CD4-positive, alpha-beta T cell (primary cell): ENCODE measurements around the gene DHX57. TPM values are rescaled to one million over a fixed set of nuclear protein-coding genes. Genes with fewer than 3 reads are reported as not detected.

Source experiments
- ATAC-seq: fragments of 200-7000 bp; cut with Tn5 transposase; one replicate; pipeline ENCODE4 v1.10.0; 2022; ENCODE audit warnings: mild to moderate bottlenecking; ENCODE audit not compliant: poor library complexity
- CTCF ChIA-PET: fragments of 350-600 bp; sonication (Branson Sonifier 250); formaldehyde crosslinking; loops from one replicate; lab custom pipeline; 2021; ENCODE audit warnings: antibody characterized with exemption, inconsistent platforms; lab: Charles Lee
- POLR2A ChIA-PET: fragments of 350-600 bp; sonication (Branson Sonifier 250); formaldehyde crosslinking; loops from one replicate; lab custom pipeline; 2021; ENCODE audit warnings: antibody characterized with exemption, inconsistent platforms; lab: Charles Lee
- DNase-seq, 14 experiments: peaks; one replicate each; pipeline ENCODE4 v3.0.0-alpha.2; 2013 to 2020; ENCODE audit warnings: mixed read lengths in 2 of 14
- H3K27ac ChIP-seq, 2 donors: one replicate each; pipeline versions ENCODE4 v1.5.1 to v1.7.0; 2013; ENCODE audit warnings: low read length in 2 of 2, low read depth in 1 of 2, mild to moderate bottlenecking in 1 of 2
- H3K27me3 ChIP-seq, 2 experiments: 1 replicate in 1 of 2; 2 replicates in 1 of 2; pipeline versions ENCODE4 v1.6.1 to v1.7.0; 2013; ENCODE audit warnings: low read length in 2 of 2, control low read depth in 1 of 2, mild to moderate bottlenecking in 1 of 2, moderate library complexity in 1 of 2; ENCODE audit not compliant: insufficient read depth in 2 of 2, control insufficient read depth in 1 of 2
- H3K36me3 ChIP-seq: one replicate; pipeline ENCODE4 v1.6.1; 2013; ENCODE audit warnings: low read length, control low read depth; ENCODE audit not compliant: insufficient read depth
- H3K4me1 ChIP-seq: one replicate; pipeline ENCODE4 v1.6.1; 2013; ENCODE audit warnings: low read length, control low read depth; ENCODE audit not compliant: insufficient read depth
- H3K4me3 ChIP-seq: one replicate; pipeline ENCODE4 v1.5.1; 2013; ENCODE audit warnings: mild to moderate bottlenecking, low read length, moderate library complexity
- H3K9me3 ChIP-seq, 2 experiments: 1 replicate in 1 of 2; 2 replicates in 1 of 2; pipeline versions ENCODE4 v1.6.1 to v1.7.0; 2013; ENCODE audit warnings: low read length in 2 of 2, mild to moderate bottlenecking in 2 of 2, control low read depth in 1 of 2, moderate library complexity in 1 of 2; ENCODE audit not compliant: control insufficient read depth in 1 of 2, insufficient read depth in 1 of 2
- H3K27ac Mint-ChIP-seq: one replicate; pipeline ENCODE4 v1.8.0; 2020; ENCODE audit warnings: mixed read lengths
- H3K27me3 Mint-ChIP-seq: one replicate; pipeline ENCODE4 v1.8.0; 2021; ENCODE audit warnings: mixed read lengths
- H3K36me3 Mint-ChIP-seq: one replicate; pipeline ENCODE4 v1.8.0; 2021; ENCODE audit warnings: low read depth, mixed read lengths
- H3K4me1 Mint-ChIP-seq: one replicate; pipeline ENCODE4 v1.8.0; 2021; ENCODE audit warnings: low read depth, mixed read lengths
- H3K4me3 Mint-ChIP-seq: one replicate; pipeline ENCODE4 v1.8.0; 2020; ENCODE audit warnings: mild to moderate bottlenecking, mixed read lengths
- H3K9me3 Mint-ChIP-seq: one replicate; pipeline ENCODE4 v1.8.0; 2020; ENCODE audit warnings: mixed read lengths
- intact Hi-C, 2 experiments: fragments of 100-400 bp; cut with DNase I in 1 of 2; cut with micrococcal nuclease in 1 of 2; formaldehyde crosslinking; loops; one replicate each; pipeline versions ENCODE4 v1.15.1 to v1.9.0; 2023 to 2025; cut with DNase I, micrococcal nuclease
- total RNA-seq, 174 experiments: library from RNA in 2 of 174; stranded (reverse) in 2 of 174; gene quantifications; one replicate each; pipeline ENCODE4 v1.2.3 and lab custom pipeline; 2021 to 2026
- TF ChIP-seq, protein P1 (sequence below): fragments of 200-600 bp; IDR thresholded peaks from one replicate; pipeline ENCODE4 v1.8.0; 2022; ENCODE audit warnings: antibody characterized with exemption, mild to moderate bottlenecking

Gene DHX57
- total RNA-seq, 2 experiments from 2014 or later = 13.9 to 14.1 TPM

- Histone ChIP-seq H3K36me3 (peaks cover 29% of the 10 kb centered on the region), H3K27me3 (no peaks in the 10 kb centered on the region), H3K9me3 (no peaks in the 10 kb centered on the region), H3K4me1 (no peaks in the 10 kb centered on the region), H3K27ac (no peak overlapping the region), H3K4me3 (no peak overlapping the region)
- Mint-ChIP-seq H3K4me1 (no peaks in the 10 kb centered on the region), H3K9me3 (no peaks in the 10 kb centered on the region), H3K36me3 (peaks cover 65% of the 10 kb centered on the region), H3K27ac (no peak overlapping the region), H3K4me3 (no peak overlapping the region), H3K27me3 (no peaks in the 10 kb centered on the region)
- no peak for DNase-seq
- intact Hi-C loops = no loop called here
- TF ChIP-seq, protein P1, sequence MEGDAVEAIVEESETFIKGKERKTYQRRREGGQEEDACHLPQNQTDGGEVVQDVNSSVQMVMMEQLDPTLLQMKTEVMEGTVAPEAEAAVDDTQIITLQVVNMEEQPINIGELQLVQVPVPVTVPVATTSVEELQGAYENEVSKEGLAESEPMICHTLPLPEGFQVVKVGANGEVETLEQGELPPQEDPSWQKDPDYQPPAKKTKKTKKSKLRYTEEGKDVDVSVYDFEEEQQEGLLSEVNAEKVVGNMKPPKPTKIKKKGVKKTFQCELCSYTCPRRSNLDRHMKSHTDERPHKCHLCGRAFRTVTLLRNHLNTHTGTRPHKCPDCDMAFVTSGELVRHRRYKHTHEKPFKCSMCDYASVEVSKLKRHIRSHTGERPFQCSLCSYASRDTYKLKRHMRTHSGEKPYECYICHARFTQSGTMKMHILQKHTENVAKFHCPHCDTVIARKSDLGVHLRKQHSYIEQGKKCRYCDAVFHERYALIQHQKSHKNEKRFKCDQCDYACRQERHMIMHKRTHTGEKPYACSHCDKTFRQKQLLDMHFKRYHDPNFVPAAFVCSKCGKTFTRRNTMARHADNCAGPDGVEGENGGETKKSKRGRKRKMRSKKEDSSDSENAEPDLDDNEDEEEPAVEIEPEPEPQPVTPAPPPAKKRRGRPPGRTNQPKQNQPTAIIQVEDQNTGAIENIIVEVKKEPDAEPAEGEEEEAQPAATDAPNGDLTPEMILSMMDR = no peak
- ChIA-PET POLR2A (interaction anchor here (1.1 kb wide), 1 partner anchor 73 kb away, joined by 4 read pairs; the partner anchor contains the start of gene SRSF7), CTCF (no interaction called here)
- no peak for ATAC-seq
Observed at GRCh38 chr2:38824906-38825305, 50.8 kb downstream of the DHX57 start.

DNA sequence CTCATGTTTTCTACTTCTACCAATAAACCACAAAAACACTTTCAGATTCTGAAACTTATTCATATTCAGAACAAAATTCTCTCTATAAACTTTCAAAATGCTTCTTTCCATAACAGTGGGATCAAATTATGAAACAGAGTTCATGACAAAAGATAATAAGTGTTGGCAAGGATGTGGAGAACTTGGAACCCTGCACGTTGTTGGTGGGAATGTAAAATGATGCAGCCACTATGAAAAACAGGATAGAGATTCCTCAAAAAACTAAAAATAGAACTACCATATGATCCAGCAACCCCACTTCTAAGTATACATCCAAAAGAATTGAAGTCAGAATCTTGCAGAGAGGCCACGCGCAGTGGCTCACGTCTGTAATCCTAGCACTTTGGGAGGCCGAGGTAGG is 52.3 kb downstream of the DHX57 start:
- DNase-seq (no peak), ATAC-seq (no peak)
- no peaks in the 10 kb centered on the region for H3K9me3 ChIP-seq
- Mint-ChIP-seq H3K27ac (no peak overlapping the region), H3K27me3 (no peaks in the 10 kb centered on the region), H3K36me3 (peaks cover 77% of the 10 kb centered on the region), H3K4me1 (no peaks in the 10 kb centered on the region), H3K9me3 (no peaks in the 10 kb centered on the region), H3K4me3 (no peak overlapping the region)
- POLR2A ChIA-PET = no interaction called here
- CTCF ChIA-PET = no interaction called here
- no peaks in the 10 kb centered on the region for H3K27me3 ChIP-seq
- no peak overlapping the region for H3K4me3 ChIP-seq
- peaks cover 41% of the 10 kb centered on the region for H3K36me3 ChIP-seq
- intact Hi-C loops = no loop called here
- H3K27ac ChIP-seq = no peak overlapping the region
- H3K4me1 ChIP-seq = no peaks in the 10 kb centered on the region
- TF ChIP-seq, protein P1 = no peak

DNA sequence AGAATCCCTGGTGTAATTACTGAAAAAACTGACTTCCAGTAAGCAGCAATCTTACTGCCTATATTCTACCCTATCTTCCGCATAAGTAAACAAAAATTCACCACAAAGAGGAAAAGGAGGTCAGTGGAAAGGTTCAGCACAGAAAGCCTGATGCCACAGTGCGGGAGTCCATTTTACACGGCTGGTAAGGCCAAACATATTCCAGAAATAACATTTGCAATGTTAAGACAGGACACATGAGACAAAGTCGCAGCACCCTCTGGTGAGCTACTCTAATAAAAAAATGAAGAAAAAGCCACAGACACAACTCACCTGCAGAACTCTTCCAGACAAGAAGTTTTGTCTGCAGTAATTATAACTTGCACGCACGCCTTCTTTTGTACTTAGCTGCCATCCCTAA is 57.2 kb downstream of the DHX57 start:
- Histone ChIP-seq H3K27ac (no peak overlapping the region), H3K4me3 (no peak overlapping the region), H3K4me1 (no peaks in the 10 kb centered on the region), H3K27me3 (no peaks in the 10 kb centered on the region), H3K9me3 (no peaks in the 10 kb centered on the region), H3K36me3 (peaks cover 40% of the 10 kb centered on the region)
- TF ChIP-seq, protein P1 = no peak
- CTCF ChIA-PET = no interaction called here
- intact Hi-C loops = no loop called here
- POLR2A ChIA-PET = interaction anchor here (1.3 kb wide), 1 partner anchor 67 kb away, joined by 4 read pairs; the partner anchor contains the start of gene SRSF7
- Mint-ChIP-seq H3K27ac (no peak overlapping the region), H3K9me3 (no peaks in the 10 kb centered on the region), H3K36me3 (peaks cover 80% of the 10 kb centered on the region), H3K4me3 (no peak overlapping the region), H3K4me1 (no peaks in the 10 kb centered on the region), H3K27me3 (no peaks in the 10 kb centered on the region)
- ATAC-seq (no peak), DNase-seq (no peak)
